Body of pancreas (tissue), 4 donors: Measurements from ENCODE around the gene LYST. TPM values are rescaled to one million over a fixed set of nuclear protein-coding genes. Genes with fewer than 3 reads are reported as not detected.

Experiments
- ATAC-seq: fragments of 150-250 bp; one replicate; pipeline ENCODE4 v1.9.1; 2016
- DNase-seq, 4 donors: peaks; one replicate each; pipeline ENCODE4 v3.0.0-alpha.2; 2019
- H3K27ac ChIP-seq, 4 donors: fragments of 200-600 bp; sonication (generic); 1 replicate in 3 of 4; 2 replicates in 1 of 4; pipeline versions ENCODE4 v1.5.1 to v1.6.1; 2016 to 2019; ENCODE audit warnings: mild to moderate bottlenecking in 1 of 4, mixed read lengths in 1 of 4, moderate library complexity in 1 of 4
- H3K27me3 ChIP-seq, 2 donors: fragments of 200-600 bp; sonication (generic); one replicate each; pipeline ENCODE4 v1.6.0; 2016; ENCODE audit warnings: mild to moderate bottlenecking in 1 of 2
- H3K36me3 ChIP-seq, 2 donors: fragments of 200-600 bp; sonication (generic); replicated peaks in 1 of 2; 2 replicates each; pipeline ENCODE4 v1.5.1; 2016; ENCODE audit warnings: low read depth in 2 of 2; ENCODE audit not compliant: insufficient read depth in 1 of 2
- H3K4me1 ChIP-seq: fragments of 200-600 bp; sonication (generic); one replicate; pipeline ENCODE4 v1.6.0; 2016
- H3K4me3 ChIP-seq, 2 donors: fragments of 200-600 bp; sonication (generic); 1 replicate in 1 of 2; 2 replicates in 1 of 2; pipeline ENCODE4 v1.5.1; 2016 to 2019
- H3K9me3 ChIP-seq, 3 donors: fragments of 200-600 bp; sonication (generic); 1 replicate in 2 of 3; 2 replicates in 1 of 3; pipeline ENCODE4 v1.5.1; 2016
- CTCF ChIP-seq, 7 experiments: fragments of 450-650 bp in 4 of 7; fragments of 200-600 bp in 3 of 7; sonication (generic) in 3 of 7; IDR thresholded peaks; one replicate each; pipeline ENCODE4 v1.5.1; 2016 to 2019; ENCODE audit warnings: antibody characterized with exemption in 7 of 7
- POLR2A ChIP-seq, 3 donors: fragments of 450-650 bp; IDR thresholded peaks; one replicate each; pipeline ENCODE4 v1.6.1; 2016; ENCODE audit warnings: antibody characterized with exemption in 3 of 3, mild to moderate bottlenecking in 2 of 3
- WGBS, 2 donors: methylation state at CpG; one replicate each; pipeline ENCODE4 v1.1.5; 2017; 5-methylcytosine and 5-hydroxymethylcytosine counted together
- intact Hi-C: fragments of 100-400 bp; cut with DNase I; formaldehyde crosslinking; loops from one replicate; pipeline ENCODE4 v1.15.1; 2023
- total RNA-seq, 2 donors: library from RNA; depleted of rRNA; stranded (reverse); fragments of >200 nt; gene quantifications; one replicate each; pipeline ENCODE4 v1.1.0, GENCODE V29; 2016

LYST gene
- total RNA-seq, 2 donors from 2014 or later, result 16.5 to 21.0 TPM

GRCh38 chr1:235776396-235776795 is 90.3 kb downstream of the LYST start:
- no peak for TF ChIP-seq CTCF (IDR thresholded peaks at IDR 0.05)
- no peak for TF ChIP-seq POLR2A (IDR thresholded peaks at IDR 0.05)
- intact Hi-C loops, result loop anchor here (5.0 kb wide), 1 partner anchor 254 kb away; no protein-coding TSS in a partner anchor
- no peaks in the 10 kb centered on the region for H3K9me3 ChIP-seq
- H3K27me3 ChIP-seq, result no peaks in the 10 kb centered on the region
- WGBS, 2 donors, result 80 to 85% methylated on average over 3 of the region's 3 CpGs
- ATAC-seq, result no peak
- H3K4me3 ChIP-seq, result no peak overlapping the region
- H3K27ac ChIP-seq, result no peak overlapping the region
- no peaks in the 10 kb centered on the region for H3K4me1 ChIP-seq
- H3K36me3 ChIP-seq, result no peaks in the 10 kb centered on the region
- DNase-seq, result no peak

GRCh38 chr1:235775246-235775860 is 91.4 kb downstream of the LYST start:
- Histone ChIP-seq H3K27me3 (no peaks in the 10 kb centered on the region), H3K36me3 (no peaks in the 10 kb centered on the region), H3K9me3 (no peaks in the 10 kb centered on the region), H3K27ac (no peak overlapping the region), H3K4me1 (no peaks in the 10 kb centered on the region), H3K4me3 (no peak overlapping the region)
- no peak for ATAC-seq
- TF ChIP-seq POLR2A (IDR thresholded peaks at IDR 0.05) (no peak), CTCF (IDR thresholded peaks at IDR 0.05) (no peak)
- intact Hi-C loops, result loop anchor here (5.0 kb wide), 1 partner anchor 253 kb away; no protein-coding TSS in a partner anchor
- DNase-seq, result no peak

- H3K4me1 ChIP-seq, result no peaks in the 10 kb centered on the region
- no peak overlapping the region for H3K27ac ChIP-seq
- ATAC-seq (no peak), DNase-seq (no peak)
- H3K4me3 ChIP-seq, result no peak overlapping the region
- H3K9me3 ChIP-seq, result no peaks in the 10 kb centered on the region
- H3K36me3 ChIP-seq, result peaks cover 0 to 2% of the 10 kb centered on the region in 2 donors
- WGBS, 2 donors, result 86 to 91% methylated on average over 2 of the region's 2 CpGs
- TF ChIP-seq CTCF (IDR thresholded peaks at IDR 0.05) (no peak), POLR2A (IDR thresholded peaks at IDR 0.05) (no peak)
- H3K27me3 ChIP-seq, result no peaks in the 10 kb centered on the region
- intact Hi-C loops, result no loop called here
Measured at GRCh38 chr1:235767795-235768194, 98.9 kb downstream of the LYST start.

GRCh38 chr1:235766794-235767285 is 99.9 kb downstream of the LYST start:
- Histone ChIP-seq H3K4me3 (no peak overlapping the region), H3K27me3 (no peaks in the 10 kb centered on the region), H3K27ac (no peak overlapping the region), H3K36me3 (peaks cover 0 to 3% of the 10 kb centered on the region in 2 donors), H3K4me1 (no peaks in the 10 kb centered on the region), H3K9me3 (no peaks in the 10 kb centered on the region)
- 86 to 92% methylated on average over 1 of the region's 1 CpG for WGBS, 2 donors
- no peak for ATAC-seq
- no peak for DNase-seq
- TF ChIP-seq CTCF (IDR thresholded peaks at IDR 0.05), result no peak
- intact Hi-C loops, result no loop called here

- no peaks in the 10 kb centered on the region for H3K27me3 ChIP-seq
- H3K4me1 ChIP-seq, result no peaks in the 10 kb centered on the region
- peaks cover 0 to 3% of the 10 kb centered on the region in 2 donors for H3K36me3 ChIP-seq
- WGBS, 2 donors, result 63 to 74% methylated on average over 3 of the region's 3 CpGs
- no peak for ATAC-seq
- H3K4me3 ChIP-seq, result no peak overlapping the region
- H3K9me3 ChIP-seq, result no peaks in the 10 kb centered on the region
- TF ChIP-seq CTCF (IDR thresholded peaks at IDR 0.05) (no peak), POLR2A (IDR thresholded peaks at IDR 0.05) (no peak)
- intact Hi-C loops, result no loop called here
- H3K27ac ChIP-seq, result no peak overlapping the region
- no peak for DNase-seq
Measured at GRCh38 chr1:235763962-235764361, 102.7 kb downstream of the LYST start.
